H1 (cell line): ENCODE results near the gene ITGA11.

Experiments
- CBX8 ChIP-seq: fragments of 300-800, 300-1000 bp; sonication (generic); IDR thresholded peaks from 2 replicates; pipeline ENCODE4 v1.7.1; 2016; ENCODE audit warnings: low read depth, low read length, borderline replicate concordance
- CTCF ChIP-seq, 3 experiments: IDR thresholded peaks; 1 replicate in 2 of 3; 2 replicates in 1 of 3; pipeline versions ENCODE4 v1.5.1 to v1.6.1; 2011; ENCODE audit warnings: low read length in 3 of 3, mild to moderate bottlenecking in 3 of 3, inconsistent platforms in 2 of 3, low read depth in 1 of 3, moderate library complexity in 1 of 3; ENCODE audit not compliant: insufficient read depth in 1 of 3; ENCODE audit errors: control extremely low read depth in 1 of 3
- FOSL1 ChIP-seq: IDR thresholded peaks from 2 replicates; pipeline ENCODE4 v1.6.1; 2011; ENCODE audit warnings: mild to moderate bottlenecking, low read depth, low read length, moderate library complexity; ENCODE audit not compliant: insufficient read depth

- TF ChIP-seq CBX8 (no peak), CTCF (IDR thresholded peaks at IDR 0.05; ENCODE audit: control extremely low read depth in 1 of 3, insufficient read depth in 1 of 3, low read depth in 1 of 3, low read length in 3 of 3) (no peak), FOSL1 (no peak)
Observed at GRCh38 chr15:68281008-68281407, 151.0 kb downstream of the ITGA11 start.
